Heart left ventricle (tissue), 13 donors: ENCODE data around the gene DPYSL5.

Experiments used
- CTCF ChIP-seq, 12 donors: fragments of 200-600 bp; sonication (generic) in 4 of 12; IDR thresholded peaks; one replicate each; pipeline versions ENCODE4 v1.5.0 to v1.8.0; 2018 to 2022; ENCODE audit warnings: antibody characterized with exemption in 12 of 12, mild to moderate bottlenecking in 5 of 12
- POLR2A ChIP-seq, 2 donors: fragments of 450-650 bp; IDR thresholded peaks; one replicate each; pipeline ENCODE4 v1.6.1; 2017; ENCODE audit warnings: antibody characterized with exemption in 2 of 2, mild to moderate bottlenecking in 2 of 2, moderate library complexity in 2 of 2
- donor health status: ischemic (EF 13 %, LVEDD 7.1; RV severe dilation, severe dysfunction).
- donor health status: DM: no; HTN: yes; CAD: no.
- donor health status: DM: no; HTN: no; CAD: no.
- donor health status: ischemic (EF 25% LVEDD 6.9; RV normal size, moderate dysfunction).
- donor health status: ischemic (EF 25% LVEDD 5.7; RV mildly dilated, moderate dysfunction).
- donor health status: ischemic (EF 35%, LVEDD 5.7; RV mildly dilated, moderate dysfunction).
- donor health status: nonischemic (EF 11% LVEDD 7.7; RV severe dilation, severe dysfunction).
- donor health status: DM: yes; HTN: yes; CAD: no.
- donor health status: PGD.
- donor health status: ischemic (EF 29% LVEDD 5.4; RV normal size, mild dysfunction).
- donor health status: nonischemic (EF 23%, LVEDD 6.1; RV moderate dilation, normal function).

GRCh38 chr2:26809211-26809610 lies 38.7 kb upstream of the DPYSL5 start:
- TF ChIP-seq CTCF (IDR thresholded peaks at IDR 0.05): no peak
- TF ChIP-seq POLR2A (IDR thresholded peaks at IDR 0.05): no peak
